ENCODE results near the gene CAPN8. TPM values are rescaled to one million over a fixed set of nuclear protein-coding genes. Genes with fewer than 3 reads are reported as not detected.

The CAPN8 gene
- total and polyA plus RNA-seq, 2 donors (not counting 1 experiment from before 2014, with no cell fraction given): 0.37 to 0.52 TPM

GRCh38 chr1:223669003-223669795 is 3.7 kb upstream of the CAPN8 start:
- intact Hi-C loops (cut with micrococcal nuclease): no loop called here
- CTCF ChIA-PET: no interaction called here
- 93% methylated on average over 3 of the region's 6 CpGs for WGBS (ENCODE audit: insufficient coverage)
- no peak overlapping the region for H3K4me3 Mint-ChIP-seq
- Histone ChIP-seq H3K27me3 (replicated peaks in 1 of 4; ENCODE audit: control extremely low read depth in 1 of 4, control insufficient read depth in 3 of 4, insufficient read depth in 4 of 4, low read length in 3 of 4) (peaks cover 0 to 5% (median 1%) of the 10 kb centered on the region in 4 experiments), H2AFZ (ENCODE audit: insufficient read depth, low read depth, low read length, poor library complexity, severe bottlenecking) (no peak overlapping the region), H3K4me2 (replicated peaks; ENCODE audit: low read depth, low read length, poor library complexity, severe bottlenecking) (no peak overlapping the region), H3K79me2 (ENCODE audit: control insufficient read depth, insufficient read depth, low read length) (no peaks in the 10 kb centered on the region), H4K20me1 (ENCODE audit: control insufficient read depth, insufficient read depth, low read length, poor library complexity, severe bottlenecking) (no peaks in the 10 kb centered on the region), H3K9me3 (ENCODE audit: control extremely low read depth in 1 of 3, control insufficient read depth in 2 of 3, insufficient read depth in 1 of 3, low read length in 2 of 3) (peaks cover 1 to 8% (median 5%) of the 10 kb centered on the region in 3 donors), H3K9ac (ENCODE audit: low read length) (no peak overlapping the region), H3K27ac (ENCODE audit: low read length in 2 of 2) (no peak overlapping the region), H3K4me1 (ENCODE audit: control insufficient read depth in 2 of 2, insufficient read depth in 2 of 2, low read length in 2 of 2) (no peaks in the 10 kb centered on the region), H3K36me3 (replicated peaks in 1 of 2; ENCODE audit: control extremely low read depth in 1 of 2, control insufficient read depth in 1 of 2, extremely low read depth in 1 of 2, insufficient read depth in 2 of 2, low read length in 1 of 2) (no peaks in the 10 kb centered on the region), H3K4me3 (ENCODE audit: control extremely low read depth in 1 of 5, extremely low read depth in 1 of 5, insufficient read depth in 1 of 5, low read depth in 2 of 5, low read length in 4 of 5) (no peak overlapping the region)
- POLR2A ChIA-PET: no interaction called here
- DNase-seq (no peak), ATAC-seq (ENCODE audit: low read depth) (no peak)
- H3K27me3 Mint-ChIP-seq: peaks cover 17% of the 10 kb centered on the region
- no peaks in the 10 kb centered on the region for H3K4me1 Mint-ChIP-seq
- H3K27ac Mint-ChIP-seq: no peak overlapping the region
- H3K9me3 Mint-ChIP-seq (ENCODE audit: insufficient read depth): peaks cover 4% of the 10 kb centered on the region
- TF ChIP-seq CTCF (IDR thresholded peaks at IDR 0.05) (no peak), EZH2 (IDR thresholded peaks at IDR 0.05; ENCODE audit: borderline replicate concordance, insufficient read depth, low read depth, low read length, poor library complexity, severe bottlenecking) (no peak)

GRCh38 chr1:223667484-223668182 is 2.1 kb upstream of the CAPN8 start:
- Histone ChIP-seq H3K4me3 (ENCODE audit: control extremely low read depth in 1 of 5, extremely low read depth in 1 of 5, insufficient read depth in 1 of 5, low read depth in 2 of 5, low read length in 4 of 5) (no peak overlapping the region), H3K27me3 (replicated peaks in 1 of 4; ENCODE audit: control extremely low read depth in 1 of 4, control insufficient read depth in 3 of 4, insufficient read depth in 4 of 4, low read length in 3 of 4) (peaks cover 0 to 6% (median 1%) of the 10 kb centered on the region in 4 experiments), H3K79me2 (ENCODE audit: control insufficient read depth, insufficient read depth, low read length) (no peaks in the 10 kb centered on the region), H3K4me2 (replicated peaks; ENCODE audit: low read depth, low read length, poor library complexity, severe bottlenecking) (no peak overlapping the region), H3K4me1 (ENCODE audit: control insufficient read depth in 2 of 2, insufficient read depth in 2 of 2, low read length in 2 of 2) (no peaks in the 10 kb centered on the region), H3K36me3 (replicated peaks in 1 of 2; ENCODE audit: control extremely low read depth in 1 of 2, control insufficient read depth in 1 of 2, extremely low read depth in 1 of 2, insufficient read depth in 2 of 2, low read length in 1 of 2) (no peaks in the 10 kb centered on the region), H3K27ac (ENCODE audit: low read length in 2 of 2) (no peak overlapping the region), H3K9me3 (ENCODE audit: control extremely low read depth in 1 of 3, control insufficient read depth in 2 of 3, insufficient read depth in 1 of 3, low read length in 2 of 3) (no peaks in the 10 kb centered on the region), H4K20me1 (ENCODE audit: control insufficient read depth, insufficient read depth, low read length, poor library complexity, severe bottlenecking) (no peaks in the 10 kb centered on the region), H2AFZ (ENCODE audit: insufficient read depth, low read depth, low read length, poor library complexity, severe bottlenecking) (no peak overlapping the region), H3K9ac (ENCODE audit: low read length) (no peak overlapping the region)
- no peak for TF ChIP-seq EZH2 (IDR thresholded peaks at IDR 0.05; ENCODE audit: borderline replicate concordance, insufficient read depth, low read depth, low read length, poor library complexity, severe bottlenecking)
- TF ChIP-seq CTCF (IDR thresholded peaks at IDR 0.05): no peak
- no peak for DNase-seq
- peaks cover 28% of the 10 kb centered on the region for H3K27me3 Mint-ChIP-seq
- no peak for ATAC-seq (ENCODE audit: low read depth)
- H3K9me3 Mint-ChIP-seq (ENCODE audit: insufficient read depth): no peaks in the 10 kb centered on the region
- 40% methylated on average over 3 of the region's 3 CpGs for WGBS (ENCODE audit: insufficient coverage)
- H3K4me3 Mint-ChIP-seq: no peak overlapping the region
- POLR2A ChIA-PET: no interaction called here
- intact Hi-C loops (cut with micrococcal nuclease): no loop called here
- CTCF ChIA-PET: interaction anchor here (0.9 kb wide), 1 partner anchor 16 kb away, joined by 4 read pairs; no protein-coding TSS in a partner anchor
- H3K27ac Mint-ChIP-seq: no peak overlapping the region
- H3K4me1 Mint-ChIP-seq: peaks cover 3% of the 10 kb centered on the region

Data from B cell (primary cell).